Measurements from ENCODE around the gene KCNIP1. TPM values are rescaled to one million over a fixed set of nuclear protein-coding genes. Genes with fewer than 3 reads are reported as not detected.

Gene KCNIP1
- total and polyA plus RNA-seq, 2 experiments from 2014 or later = 0.43 to 0.80 TPM

- Histone ChIP-seq H3K9me2 (replicated peaks; ENCODE audit: insufficient read depth) (no peaks in the 10 kb centered on the region), H3K4me1 (ENCODE audit: insufficient read depth) (no peaks in the 10 kb centered on the region), H2AFZ (no peak overlapping the region), H3K4me3 (no peak overlapping the region), H3K27ac (no peak overlapping the region), H3K9me3 (ENCODE audit: low read depth) (no peaks in the 10 kb centered on the region), H3K27me3 (peaks cover 10% of the 10 kb centered on the region), H3K4me2 (no peak overlapping the region), H3K79me2 (no peaks in the 10 kb centered on the region), H3K36me3 (replicated peaks; ENCODE audit: insufficient read depth, low read depth) (no peaks in the 10 kb centered on the region), H4K20me1 (ENCODE audit: insufficient read depth, poor library complexity, severe bottlenecking) (no peaks in the 10 kb centered on the region)
- TF ChIP-seq CTCF (IDR thresholded peaks at IDR 0.05; ENCODE audit: poor library complexity) (no peak), EZH2phosphoT487 (IDR thresholded peaks at IDR 0.05; ENCODE audit: low read depth, severe bottlenecking, unreplicated experiment) (no peak)
- DNase-seq (ENCODE audit: low spot score) = no peak
- 65% methylated on average over 18 of the region's 18 CpGs for WGBS (ENCODE audit: low lambda C conversion rate, missing lambda C conversion rate)
Measured at GRCh38 chr5:170625221-170626165, 121.7 kb downstream of the KCNIP1 start.

DNA sequence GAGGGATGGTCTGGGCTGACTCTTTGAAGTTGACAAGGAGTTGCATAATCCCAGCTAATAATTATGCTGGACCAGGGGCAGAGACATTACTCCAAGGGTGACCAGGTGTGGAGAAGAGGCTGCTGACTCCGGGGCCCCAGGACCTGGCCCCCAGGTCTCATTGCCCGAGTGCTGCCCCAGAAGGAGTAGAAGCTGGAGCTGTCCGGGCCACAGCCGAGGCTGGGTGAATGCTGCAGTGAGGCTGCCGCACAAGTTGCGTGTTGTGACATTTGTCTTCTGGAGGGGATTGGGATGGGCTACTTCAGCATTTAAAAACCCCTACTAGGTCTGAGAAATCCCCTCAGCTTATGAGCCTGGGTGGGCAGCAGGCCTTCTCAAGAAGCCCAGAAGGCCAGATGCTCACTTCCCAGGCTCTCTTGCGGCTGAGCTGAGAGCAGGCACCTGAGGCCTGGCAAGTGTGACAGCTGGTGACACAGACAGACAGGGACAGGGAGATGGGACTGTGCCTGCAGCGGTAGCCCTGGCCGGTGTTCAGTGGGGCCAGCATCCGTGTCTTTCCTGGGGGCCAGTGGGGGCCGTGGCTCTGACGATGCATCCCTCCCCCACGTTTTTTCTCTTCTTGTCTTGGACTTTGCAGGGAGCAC, 122.8 kb downstream of the KCNIP1 start:
- TF ChIP-seq EZH2phosphoT487 (IDR thresholded peaks at IDR 0.05; ENCODE audit: low read depth, severe bottlenecking, unreplicated experiment) (no peak), EZH2 (IDR thresholded peaks at IDR 0.05; ENCODE audit: borderline replicate concordance) (no peak), CTCF (IDR thresholded peaks at IDR 0.05; ENCODE audit: poor library complexity) (no peak)
- no peaks in the 10 kb centered on the region for H4K20me1 ChIP-seq (ENCODE audit: insufficient read depth, poor library complexity, severe bottlenecking)
- 86% methylated on average over 13 of the region's 13 CpGs for WGBS (ENCODE audit: low lambda C conversion rate, missing lambda C conversion rate)
- no peaks in the 10 kb centered on the region for H3K9me3 ChIP-seq (ENCODE audit: low read depth)
- H3K79me2 ChIP-seq = no peaks in the 10 kb centered on the region
- no peak overlapping the region for H3K4me3 ChIP-seq
- no peaks in the 10 kb centered on the region for H3K4me1 ChIP-seq (ENCODE audit: insufficient read depth)
- DNase-seq (ENCODE audit: low spot score) = no peak
- H2AFZ ChIP-seq = no peak overlapping the region
- H3K36me3 ChIP-seq (replicated peaks; ENCODE audit: insufficient read depth, low read depth) = no peaks in the 10 kb centered on the region
- H3K27ac ChIP-seq = no peak overlapping the region
- no peak overlapping the region for H3K4me2 ChIP-seq
- peaks cover 10% of the 10 kb centered on the region for H3K27me3 ChIP-seq
- H3K9me2 ChIP-seq (replicated peaks; ENCODE audit: insufficient read depth) = no peaks in the 10 kb centered on the region

GRCh38 chr5:170627271-170627670, 123.5 kb downstream of the KCNIP1 start:
- no peak overlapping the region for H3K27ac ChIP-seq
- no peaks in the 10 kb centered on the region for H3K4me1 ChIP-seq (ENCODE audit: insufficient read depth)
- no peak overlapping the region for H2AFZ ChIP-seq
- no peaks in the 10 kb centered on the region for H3K9me3 ChIP-seq (ENCODE audit: low read depth)
- TF ChIP-seq CTCF (IDR thresholded peaks at IDR 0.05; ENCODE audit: poor library complexity) (no peak), EZH2phosphoT487 (IDR thresholded peaks at IDR 0.05; ENCODE audit: low read depth, severe bottlenecking, unreplicated experiment) (no peak), EZH2 (IDR thresholded peaks at IDR 0.05; ENCODE audit: borderline replicate concordance) (no peak)
- no peak for DNase-seq (ENCODE audit: low spot score)
- no peaks in the 10 kb centered on the region for H3K9me2 ChIP-seq (replicated peaks; ENCODE audit: insufficient read depth)
- no peak overlapping the region for H3K4me3 ChIP-seq
- no peaks in the 10 kb centered on the region for H3K79me2 ChIP-seq
- peaks cover 10% of the 10 kb centered on the region for H3K27me3 ChIP-seq
- no peak overlapping the region for H3K4me2 ChIP-seq
- 90% methylated on average over 3 of the region's 3 CpGs for WGBS (ENCODE audit: low lambda C conversion rate, missing lambda C conversion rate)
- no peaks in the 10 kb centered on the region for H4K20me1 ChIP-seq (ENCODE audit: insufficient read depth, poor library complexity, severe bottlenecking)
- H3K36me3 ChIP-seq (replicated peaks; ENCODE audit: insufficient read depth, low read depth) = no peaks in the 10 kb centered on the region

All from hepatocyte (in vitro differentiated cells).